ENCODE results near the gene FAM171A2. TPM values are rescaled to one million over a fixed set of nuclear protein-coding genes. Genes with fewer than 3 reads are reported as not detected.

Gene FAM171A2
- total and polyA plus RNA-seq, 8 donors = 0.30 to 5.4 (median 0.31) TPM; not detected in 3

GRCh38 chr17:44308865-44309264 is 54.8 kb downstream of the FAM171A2 start:
- no peak for TF ChIP-seq POLR2A (IDR thresholded peaks at IDR 0.05)
- no peak for TF ChIP-seq POLR2AphosphoS5 (IDR thresholded peaks at IDR 0.05)
- no peak for TF ChIP-seq EP300 (IDR thresholded peaks at IDR 0.05)
- no peak for TF ChIP-seq CTCF (IDR thresholded peaks at IDR 0.05)
- H3K9me3 ChIP-seq = no peaks in the 10 kb centered on the region
- H3K27me3 ChIP-seq = peaks cover 0 to 78% (median 31%) of the 10 kb centered on the region in 3 donors
- H3K27ac ChIP-seq = peak overlapping the region in 3 of 5 donors; percentile 58 to 82 (median 70)
- intact Hi-C loops (cut with DNase I; ENCODE audit: low total_unique reads) = no loop called here
- peak overlapping the region; percentile 45 to 56 (median 52) for H3K4me3 ChIP-seq
- WGBS, 5 donors = 1 to 3% (median 3%) methylated on average over 14 to 15 of the region's 15 CpGs
- peak in 1 of 2 donors; percentile 67 for DNase-seq
- no peaks in the 10 kb centered on the region for H3K36me3 ChIP-seq
- H3K4me1 ChIP-seq = peaks cover 17 to 25% (median 20%) of the 10 kb centered on the region in 4 donors

- Histone ChIP-seq H3K27me3 (peaks cover 0 to 78% (median 29%) of the 10 kb centered on the region in 3 donors), H3K9me3 (no peaks in the 10 kb centered on the region), H3K36me3 (no peaks in the 10 kb centered on the region), H3K4me1 (peaks cover 17 to 25% (median 20%) of the 10 kb centered on the region in 4 donors), H3K27ac (peak within 1 kb of the TSS in 3 of 5 donors; percentile 58 to 82 (median 70)), H3K4me3 (peak within 1 kb of the TSS; percentile 45 to 56 (median 52))
- intact Hi-C loops (cut with DNase I; ENCODE audit: low total_unique reads) = no loop called here
- no peak for TF ChIP-seq CTCF (IDR thresholded peaks at IDR 0.05)
- no peak for TF ChIP-seq POLR2AphosphoS5 (IDR thresholded peaks at IDR 0.05)
- TF ChIP-seq POLR2A (IDR thresholded peaks at IDR 0.05) = no peak
- TF ChIP-seq EP300 (IDR thresholded peaks at IDR 0.05) = no peak
- WGBS, 5 donors = 1 to 3% (median 1%) methylated on average over 12 to 38 of the region's 39 CpGs
- DNase-seq = peak; percentile 77 to 97
These were observed 55.3 kb downstream of the FAM171A2 start, which contains the start of gene RUNDC3A for GRCh38 chr17:44308320-44308818. RUNDC3A (plus strand) TSS chr17:44308601; CDS start chr17:44308833, 232 bp downstream.

GRCh38 chr17:44307387-44308186 is 56.1 kb downstream of the FAM171A2 start:
- Histone ChIP-seq H3K4me1 (peaks cover 17 to 25% (median 20%) of the 10 kb centered on the region in 4 donors), H3K27me3 (peaks cover 0 to 71% (median 22%) of the 10 kb centered on the region in 3 donors), H3K36me3 (no peaks in the 10 kb centered on the region), H3K27ac (peak overlapping the region in 3 of 5 donors; percentile 58 to 82 (median 70)), H3K9me3 (no peaks in the 10 kb centered on the region), H3K4me3 (peak overlapping the region; percentile 45 to 56 (median 52))
- no peak for TF ChIP-seq POLR2AphosphoS5 (IDR thresholded peaks at IDR 0.05)
- no peak for TF ChIP-seq EP300 (IDR thresholded peaks at IDR 0.05)
- intact Hi-C loops (cut with DNase I; ENCODE audit: low total_unique reads) = no loop called here
- peak in 1 of 2 donors; percentile 83 for DNase-seq
- whole genome bisulfite sequencing, 5 donors = 2 to 5% (median 3%) methylated on average over 21 to 26 of the region's 26 CpGs

GRCh38 chr17:44304651-44305050 is 59.0 kb downstream of the FAM171A2 start:
- intact Hi-C loops (cut with DNase I; ENCODE audit: low total_unique reads) = no loop called here
- no peak overlapping the region for H3K27ac ChIP-seq
- H3K4me1 ChIP-seq = peaks cover 17 to 24% (median 20%) of the 10 kb centered on the region in 4 donors
- no peak for DNase-seq
- no peaks in the 10 kb centered on the region for H3K9me3 ChIP-seq
- TF ChIP-seq POLR2A (IDR thresholded peaks at IDR 0.05) (no peak), CTCF (IDR thresholded peaks at IDR 0.05) (no peak), POLR2AphosphoS5 (IDR thresholded peaks at IDR 0.05) (no peak), EP300 (IDR thresholded peaks at IDR 0.05) (no peak)
- H3K27me3 ChIP-seq = peaks cover 0 to 79% (median 20%) of the 10 kb centered on the region in 3 donors
- H3K4me3 ChIP-seq = no peak overlapping the region
- no peaks in the 10 kb centered on the region for H3K36me3 ChIP-seq

Small RNA genes within 50 kb of the gene (small RNA-seq; reads per million reads assigned to genes)
- gene RF00012 (0 reads per million in 4 donors), gene RN7SL258P (0 reads per million in 4 donors), gene RNU6-453P (0 to 0.10 (median 0) reads per million in 4 donors)

Other genes with a start within 250 kb of the FAM171A2 start
- 100 to 1,000 TPM in 2 of 5 donors, 10 to 100 TPM in 3; 14.7 to 311 (median 58.0) TPM for gene HDAC5, start 240.2 kb downstream of the FAM171A2 start, total RNA-seq
- 10 to 100 TPM; 13.3 to 19.3 (median 17.9) TPM for gene HDAC5, start 240.2 kb downstream of the FAM171A2 start, polyA plus RNA-seq
- 1 to 10 TPM in 2 of 5 donors, under 1 TPM in 1, not detected in 2; 0.14 to 1.7 (median 1.3) TPM for gene HROB, start 221.9 kb downstream of the FAM171A2 start, total RNA-seq
- 1 to 10 TPM in 1 of 3 donors, under 1 TPM in 2; 0.61 to 2.4 (median 0.62) TPM for gene HROB, start 221.9 kb downstream of the FAM171A2 start, polyA plus RNA-seq
- gene ASB16, start 193.1 kb downstream of the FAM171A2 start, total RNA-seq = under 1 TPM in 1 of 5 donors, not detected in 4; 0.73 TPM
- under 1 TPM in 2 of 3 donors, not detected in 1; 0.30 to 0.31 TPM for gene ASB16, start 193.1 kb downstream of the FAM171A2 start, polyA plus RNA-seq
- gene TMUB2, start 176.9 kb downstream of the FAM171A2 start, total RNA-seq = 10 to 100 TPM; 10.7 to 62.4 (median 16.2) TPM
- gene TMUB2, start 176.9 kb downstream of the FAM171A2 start, polyA plus RNA-seq = 10 to 100 TPM; 16.2 to 37.8 (median 16.5) TPM
- gene ATXN7L3, start 164.0 kb downstream of the FAM171A2 start, total RNA-seq = 10 to 100 TPM; 11.1 to 57.4 (median 43.7) TPM
- gene ATXN7L3, start 164.0 kb downstream of the FAM171A2 start, polyA plus RNA-seq = 10 to 100 TPM; 21.0 to 29.9 (median 29.2) TPM
- gene UBTF, start 144.2 kb downstream of the FAM171A2 start, total RNA-seq = 100 to 1,000 TPM in 2 of 5 donors, 10 to 100 TPM in 3; 35.8 to 198 (median 59.4) TPM
- 10 to 100 TPM; 25.5 to 28.8 (median 27.4) TPM for gene UBTF, start 144.2 kb downstream of the FAM171A2 start, polyA plus RNA-seq
- 1 to 10 TPM in 1 of 5 donors, not detected in 4; 8.3 TPM for gene SLC4A1, start 95.7 kb downstream of the FAM171A2 start, total RNA-seq
- gene SLC4A1, start 95.7 kb downstream of the FAM171A2 start, polyA plus RNA-seq = not detected
- 10 to 100 TPM in 1 of 5 donors, 1 to 10 TPM in 2, under 1 TPM in 1, not detected in 1; 0.43 to 40.8 (median 3.5) TPM for gene RUNDC3A, start 55.3 kb downstream of the FAM171A2 start, total RNA-seq
- gene RUNDC3A, start 55.3 kb downstream of the FAM171A2 start, polyA plus RNA-seq = 1 to 10 TPM; 4.5 to 6.0 (median 4.5) TPM
- gene SLC25A39, start 39.0 kb downstream of the FAM171A2 start, total RNA-seq = 100 to 1,000 TPM in 3 of 5 donors, 10 to 100 TPM in 2; 42.0 to 351 (median 133) TPM
- 100 to 1,000 TPM; 124 to 161 (median 135) TPM for gene SLC25A39, start 39.0 kb downstream of the FAM171A2 start, polyA plus RNA-seq
- gene GRN, start 18.6 kb downstream of the FAM171A2 start, total RNA-seq = 100 to 1,000 TPM; 104 to 644 (median 239) TPM
- 100 to 1,000 TPM in 1 of 3 donors, 10 to 100 TPM in 2; 31.8 to 189 (median 78.9) TPM for gene GRN, start 18.6 kb downstream of the FAM171A2 start, polyA plus RNA-seq
- 1 to 10 TPM in 1 of 5 donors, under 1 TPM in 1, not detected in 3; under 0.01 to 2.4 TPM for gene ITGA2B, start 25.8 kb upstream of the FAM171A2 start, total RNA-seq
- under 1 TPM; 0.12 to 0.53 (median 0.46) TPM for gene ITGA2B, start 25.8 kb upstream of the FAM171A2 start, polyA plus RNA-seq
- 10 to 100 TPM; 18.0 to 58.2 (median 21.0) TPM for gene GPATCH8, start 139.6 kb upstream of the FAM171A2 start, total RNA-seq
- gene GPATCH8, start 139.6 kb upstream of the FAM171A2 start, polyA plus RNA-seq = 1 to 10 TPM; 5.2 to 6.9 (median 6.4) TPM
- gene FZD2, start 193.6 kb upstream of the FAM171A2 start, total RNA-seq = 10 to 100 TPM in 1 of 5 donors, 1 to 10 TPM in 2, not detected in 2; 1.0 to 19.3 (median 2.2) TPM
- 1 to 10 TPM in 1 of 3 donors, under 1 TPM in 2; 0.31 to 1.5 (median 0.75) TPM for gene FZD2, start 193.6 kb upstream of the FAM171A2 start, polyA plus RNA-seq

All from stomach (tissue), 9 donors.